ENCODE results near the gene SNX27. TPM values are rescaled to one million over a fixed set of nuclear protein-coding genes. Genes with fewer than 3 reads are reported as not detected.

SNX27 gene
- total and polyA plus RNA-seq, 10 of the 15 experiments (the other 5 are each of a cell fraction or from before 2014, with no cell fraction given), result 3.8 to 21.8 (median 12.5) TPM

DNA sequence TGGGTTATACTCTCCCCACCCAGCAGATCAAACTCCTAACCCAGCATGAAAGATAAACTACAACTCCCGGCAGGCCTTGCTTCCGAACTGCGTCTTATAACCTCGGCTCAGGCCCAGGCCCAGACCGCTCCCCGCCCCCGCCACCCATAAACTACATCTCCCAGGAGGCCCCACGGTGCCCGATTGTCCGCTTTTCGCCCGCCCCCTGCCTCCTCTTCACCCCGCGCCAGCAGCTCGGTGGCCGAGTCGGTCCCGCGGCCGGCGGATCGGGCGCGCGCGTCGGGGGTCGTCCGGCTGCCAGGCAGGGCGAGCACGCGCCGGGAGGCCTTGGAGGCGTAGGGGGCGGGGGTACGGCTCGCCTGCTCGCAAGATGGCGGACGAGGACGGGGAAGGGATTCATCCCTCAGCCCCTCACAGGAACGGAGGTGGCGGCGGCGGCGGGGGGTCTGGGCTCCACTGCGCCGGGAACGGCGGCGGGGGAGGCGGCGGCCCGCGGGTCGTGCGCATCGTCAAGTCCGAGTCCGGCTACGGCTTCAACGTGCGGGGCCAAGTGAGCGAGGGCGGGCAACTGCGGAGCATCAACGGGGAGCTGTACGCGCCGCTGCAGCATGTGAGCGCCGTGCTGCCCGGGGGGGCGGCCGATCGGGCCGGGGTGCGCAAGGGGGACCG, at the start of gene SNX27 (continued):
- TF ChIP-seq, protein P1, sequence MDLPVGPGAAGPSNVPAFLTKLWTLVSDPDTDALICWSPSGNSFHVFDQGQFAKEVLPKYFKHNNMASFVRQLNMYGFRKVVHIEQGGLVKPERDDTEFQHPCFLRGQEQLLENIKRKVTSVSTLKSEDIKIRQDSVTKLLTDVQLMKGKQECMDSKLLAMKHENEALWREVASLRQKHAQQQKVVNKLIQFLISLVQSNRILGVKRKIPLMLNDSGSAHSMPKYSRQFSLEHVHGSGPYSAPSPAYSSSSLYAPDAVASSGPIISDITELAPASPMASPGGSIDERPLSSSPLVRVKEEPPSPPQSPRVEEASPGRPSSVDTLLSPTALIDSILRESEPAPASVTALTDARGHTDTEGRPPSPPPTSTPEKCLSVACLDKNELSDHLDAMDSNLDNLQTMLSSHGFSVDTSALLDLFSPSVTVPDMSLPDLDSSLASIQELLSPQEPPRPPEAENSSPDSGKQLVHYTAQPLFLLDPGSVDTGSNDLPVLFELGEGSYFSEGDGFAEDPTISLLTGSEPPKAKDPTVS (IDR thresholded peaks at IDR 0.05; ENCODE audit: low read depth, low read length), result no peak
- TF ChIP-seq ASH2L (IDR thresholded peaks at IDR 0.05; ENCODE audit: borderline replicate concordance, low read depth) (0 out of 2 replicates have a peak, but pooled peaks have one; percentile 72), BHLHE40 (IDR thresholded peaks at IDR 0.05; ENCODE audit: borderline replicate concordance in 1 of 2, low read depth in 2 of 2, low read length in 1 of 2) (peak in 1 of 2 experiments; percentile 80; a peak in 1 of 4 replicates), NFYA (IDR thresholded peaks at IDR 0.05; ENCODE audit: borderline replicate concordance, low read depth, low read length) (no peak), CBX3 (IDR thresholded peaks at IDR 0.05; ENCODE audit: borderline replicate concordance, low read depth) (no peak), TCF3 (IDR thresholded peaks at IDR 0.05; ENCODE audit: borderline replicate concordance, insufficient read depth, low read depth, low read length) (no peak), SIX5 (IDR thresholded peaks at IDR 0.05; ENCODE audit: low read depth, low read length, severe bottlenecking) (peak; percentile 97), CBFB (IDR thresholded peaks at IDR 0.05; ENCODE audit: low read depth) (no peak), DPF2 (IDR thresholded peaks at IDR 0.05) (peak; percentile 73), EED (IDR thresholded peaks at IDR 0.05; ENCODE audit: low read depth) (no peak; the same call in 1 of the 2 replicates), RUNX3 (IDR thresholded peaks at IDR 0.05; ENCODE audit: low read length) (peak; percentile 59), ZSCAN29 (IDR thresholded peaks at IDR 0.05) (0 out of 2 replicates have a peak, but pooled peaks have one; percentile 42), KLF5 (IDR thresholded peaks at IDR 0.05; ENCODE audit: partially characterized antibody) (peak; percentile 50), NFXL1 (IDR thresholded peaks at IDR 0.05; ENCODE audit: borderline replicate concordance) (peak; percentile 78), EGR1 (IDR thresholded peaks at IDR 0.05; ENCODE audit: borderline replicate concordance in 1 of 2, low read depth in 2 of 2, low read length in 2 of 2) (peak in 1 of 2 experiments; percentile 92; a peak in 2 of 3 replicates), MTA3 (IDR thresholded peaks at IDR 0.05; ENCODE audit: borderline replicate concordance, low read length) (no peak)
- TF ChIP-seq, protein P2, sequence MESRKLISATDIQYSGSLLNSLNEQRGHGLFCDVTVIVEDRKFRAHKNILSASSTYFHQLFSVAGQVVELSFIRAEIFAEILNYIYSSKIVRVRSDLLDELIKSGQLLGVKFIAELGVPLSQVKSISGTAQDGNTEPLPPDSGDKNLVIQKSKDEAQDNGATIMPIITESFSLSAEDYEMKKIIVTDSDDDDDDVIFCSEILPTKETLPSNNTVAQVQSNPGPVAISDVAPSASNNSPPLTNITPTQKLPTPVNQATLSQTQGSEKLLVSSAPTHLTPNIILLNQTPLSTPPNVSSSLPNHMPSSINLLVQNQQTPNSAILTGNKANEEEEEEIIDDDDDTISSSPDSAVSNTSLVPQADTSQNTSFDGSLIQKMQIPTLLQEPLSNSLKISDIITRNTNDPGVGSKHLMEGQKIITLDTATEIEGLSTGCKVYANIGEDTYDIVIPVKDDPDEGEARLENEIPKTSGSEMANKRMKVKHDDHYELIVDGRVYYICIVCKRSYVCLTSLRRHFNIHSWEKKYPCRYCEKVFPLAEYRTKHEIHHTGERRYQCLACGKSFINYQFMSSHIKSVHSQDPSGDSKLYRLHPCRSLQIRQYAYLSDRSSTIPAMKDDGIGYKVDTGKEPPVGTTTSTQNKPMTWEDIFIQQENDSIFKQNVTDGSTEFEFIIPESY (IDR thresholded peaks at IDR 0.05), result no peak
- TF ChIP-seq, protein P3, sequence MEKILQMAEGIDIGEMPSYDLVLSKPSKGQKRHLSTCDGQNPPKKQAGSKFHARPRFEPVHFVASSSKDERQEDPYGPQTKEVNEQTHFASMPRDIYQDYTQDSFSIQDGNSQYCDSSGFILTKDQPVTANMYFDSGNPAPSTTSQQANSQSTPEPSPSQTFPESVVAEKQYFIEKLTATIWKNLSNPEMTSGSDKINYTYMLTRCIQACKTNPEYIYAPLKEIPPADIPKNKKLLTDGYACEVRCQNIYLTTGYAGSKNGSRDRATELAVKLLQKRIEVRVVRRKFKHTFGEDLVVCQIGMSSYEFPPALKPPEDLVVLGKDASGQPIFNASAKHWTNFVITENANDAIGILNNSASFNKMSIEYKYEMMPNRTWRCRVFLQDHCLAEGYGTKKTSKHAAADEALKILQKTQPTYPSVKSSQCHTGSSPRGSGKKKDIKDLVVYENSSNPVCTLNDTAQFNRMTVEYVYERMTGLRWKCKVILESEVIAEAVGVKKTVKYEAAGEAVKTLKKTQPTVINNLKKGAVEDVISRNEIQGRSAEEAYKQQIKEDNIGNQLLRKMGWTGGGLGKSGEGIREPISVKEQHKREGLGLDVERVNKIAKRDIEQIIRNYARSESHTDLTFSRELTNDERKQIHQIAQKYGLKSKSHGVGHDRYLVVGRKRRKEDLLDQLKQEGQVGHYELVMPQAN (conservative IDR thresholded peaks at IDR 0.05), result peak; percentile 87
- TF ChIP-seq, protein P4, sequence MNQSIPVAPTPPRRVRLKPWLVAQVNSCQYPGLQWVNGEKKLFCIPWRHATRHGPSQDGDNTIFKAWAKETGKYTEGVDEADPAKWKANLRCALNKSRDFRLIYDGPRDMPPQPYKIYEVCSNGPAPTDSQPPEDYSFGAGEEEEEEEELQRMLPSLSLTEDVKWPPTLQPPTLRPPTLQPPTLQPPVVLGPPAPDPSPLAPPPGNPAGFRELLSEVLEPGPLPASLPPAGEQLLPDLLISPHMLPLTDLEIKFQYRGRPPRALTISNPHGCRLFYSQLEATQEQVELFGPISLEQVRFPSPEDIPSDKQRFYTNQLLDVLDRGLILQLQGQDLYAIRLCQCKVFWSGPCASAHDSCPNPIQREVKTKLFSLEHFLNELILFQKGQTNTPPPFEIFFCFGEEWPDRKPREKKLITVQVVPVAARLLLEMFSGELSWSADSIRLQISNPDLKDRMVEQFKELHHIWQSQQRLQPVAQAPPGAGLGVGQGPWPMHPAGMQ (IDR thresholded peaks at IDR 0.05; ENCODE audit: borderline replicate concordance), result no peak
- TF ChIP-seq, protein P5, sequence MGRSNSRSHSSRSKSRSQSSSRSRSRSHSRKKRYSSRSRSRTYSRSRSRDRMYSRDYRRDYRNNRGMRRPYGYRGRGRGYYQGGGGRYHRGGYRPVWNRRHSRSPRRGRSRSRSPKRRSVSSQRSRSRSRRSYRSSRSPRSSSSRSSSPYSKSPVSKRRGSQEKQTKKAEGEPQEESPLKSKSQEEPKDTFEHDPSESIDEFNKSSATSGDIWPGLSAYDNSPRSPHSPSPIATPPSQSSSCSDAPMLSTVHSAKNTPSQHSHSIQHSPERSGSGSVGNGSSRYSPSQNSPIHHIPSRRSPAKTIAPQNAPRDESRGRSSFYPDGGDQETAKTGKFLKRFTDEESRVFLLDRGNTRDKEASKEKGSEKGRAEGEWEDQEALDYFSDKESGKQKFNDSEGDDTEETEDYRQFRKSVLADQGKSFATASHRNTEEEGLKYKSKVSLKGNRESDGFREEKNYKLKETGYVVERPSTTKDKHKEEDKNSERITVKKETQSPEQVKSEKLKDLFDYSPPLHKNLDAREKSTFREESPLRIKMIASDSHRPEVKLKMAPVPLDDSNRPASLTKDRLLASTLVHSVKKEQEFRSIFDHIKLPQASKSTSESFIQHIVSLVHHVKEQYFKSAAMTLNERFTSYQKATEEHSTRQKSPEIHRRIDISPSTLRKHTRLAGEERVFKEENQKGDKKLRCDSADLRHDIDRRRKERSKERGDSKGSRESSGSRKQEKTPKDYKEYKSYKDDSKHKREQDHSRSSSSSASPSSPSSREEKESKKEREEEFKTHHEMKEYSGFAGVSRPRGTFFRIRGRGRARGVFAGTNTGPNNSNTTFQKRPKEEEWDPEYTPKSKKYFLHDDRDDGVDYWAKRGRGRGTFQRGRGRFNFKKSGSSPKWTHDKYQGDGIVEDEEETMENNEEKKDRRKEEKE (IDR thresholded peaks at IDR 0.05), result no peak
